DND-41 (cell line): ENCODE results near the gene MSH5.

Source experiments
- ATAC-seq: fragments of 200-7000 bp; cut with Tn5 transposase; 3 replicates; pipeline ENCODE4 v1.9.1; 2021; ENCODE audit warnings: low read depth; ENCODE audit not compliant: insufficient read depth
- DNase-seq: peaks from one replicate; pipeline ENCODE4 v3.0.0-alpha.2; 2020
- H2AFZ ChIP-seq: 2 replicates; pipeline ENCODE4 v1.6.0; 2012; ENCODE audit warnings: low read depth, low read length
- H3K27ac ChIP-seq: 2 replicates; pipeline ENCODE4 v1.5.1; 2012; ENCODE audit warnings: low read length, inconsistent platforms
- H3K27me3 ChIP-seq: fragments of 200-600 bp; sonication (generic); 2 replicates; pipeline ENCODE4 v1.6.0; 2012; ENCODE audit warnings: low read length, mild to moderate bottlenecking, inconsistent platforms; ENCODE audit not compliant: insufficient read depth, poor library complexity
- H3K36me3 ChIP-seq: 2 replicates; pipeline ENCODE4 v1.5.1; 2012; ENCODE audit warnings: low read length, inconsistent platforms; ENCODE audit not compliant: insufficient read depth
- H3K4me1 ChIP-seq: 2 replicates; pipeline ENCODE4 v1.5.1; 2012; ENCODE audit warnings: mild to moderate bottlenecking, low read length; ENCODE audit not compliant: insufficient read depth
- H3K4me2 ChIP-seq: 2 replicates; pipeline ENCODE4 v1.6.0; 2012; ENCODE audit warnings: mild to moderate bottlenecking, moderate library complexity, low read length, inconsistent platforms; ENCODE audit not compliant: insufficient read depth
- H3K4me3 ChIP-seq, 2 experiments: fragments of 200-600 bp in 1 of 2; shearing (Covaris generic) in 1 of 2; 2 replicates each; pipeline ENCODE4 v1.5.1; 2012 to 2016; ENCODE audit warnings: inconsistent platforms in 2 of 2, low read length in 2 of 2, mild to moderate bottlenecking in 2 of 2, low read depth in 1 of 2, moderate library complexity in 1 of 2
- H3K79me2 ChIP-seq: 2 replicates; pipeline ENCODE4 v1.6.0; 2012; ENCODE audit warnings: low read length, inconsistent platforms; ENCODE audit not compliant: insufficient read depth
- H3K9ac ChIP-seq: 2 replicates; pipeline ENCODE4 v1.6.0; 2012; ENCODE audit warnings: low read depth, mild to moderate bottlenecking, inconsistent platforms, low read length, moderate library complexity
- H3K9me3 ChIP-seq: 2 replicates; pipeline ENCODE4 v1.5.1; 2012; ENCODE audit warnings: low read length, moderate library complexity, mild to moderate bottlenecking, inconsistent platforms; ENCODE audit not compliant: insufficient read depth, severe bottlenecking
- H4K20me1 ChIP-seq: 2 replicates; pipeline ENCODE4 v1.6.0; 2012; ENCODE audit warnings: low read length; ENCODE audit not compliant: insufficient read depth
- CTCF ChIP-seq: IDR thresholded peaks from 2 replicates; pipeline ENCODE4 v1.5.1; 2012; ENCODE audit warnings: borderline replicate concordance, low read length, moderate library complexity, mild to moderate bottlenecking; ENCODE audit not compliant: poor library complexity, severe bottlenecking; ENCODE audit errors: extremely low read depth
- EZH2 ChIP-seq: IDR thresholded peaks from 3 replicates; pipeline ENCODE4 v1.6.1; 2012; ENCODE audit warnings: borderline replicate concordance, low read depth, mild to moderate bottlenecking, moderate library complexity, low read length, inconsistent platforms; ENCODE audit not compliant: severe bottlenecking

The MSH5 gene

GRCh38 chr6:31769684-31770371 is 30.0 kb downstream of the MSH5 start:
- DNase-seq (peak; percentile 83), ATAC-seq (peak; percentile 78)
- Histone ChIP-seq H2AFZ (no peak overlapping the region), H3K27me3 (no peaks in the 10 kb centered on the region), H3K4me1 (peaks cover 16% of the 10 kb centered on the region), H3K36me3 (no peaks in the 10 kb centered on the region), H3K27ac (no peak overlapping the region), H4K20me1 (no peaks in the 10 kb centered on the region), H3K4me2 (no peak overlapping the region), H3K9me3 (no peaks in the 10 kb centered on the region), H3K9ac (no peak overlapping the region), H3K4me3 (no peak overlapping the region), H3K79me2 (no peaks in the 10 kb centered on the region)
- TF ChIP-seq EZH2 (no peak), CTCF (peak; percentile 93)

- no peak for ATAC-seq
- no peak overlapping the region for H3K4me3 ChIP-seq
- H3K9me3 ChIP-seq, result no peaks in the 10 kb centered on the region
- H2AFZ ChIP-seq, result no peak overlapping the region
- H3K27me3 ChIP-seq, result no peaks in the 10 kb centered on the region
- DNase-seq, result no peak
- no peaks in the 10 kb centered on the region for H4K20me1 ChIP-seq
- no peak overlapping the region for H3K4me2 ChIP-seq
- no peak overlapping the region for H3K27ac ChIP-seq
- H3K4me1 ChIP-seq, result peaks cover 16% of the 10 kb centered on the region
- H3K36me3 ChIP-seq, result no peaks in the 10 kb centered on the region
- H3K9ac ChIP-seq, result no peak overlapping the region
- no peak for TF ChIP-seq EZH2
- TF ChIP-seq CTCF, result no peak
- H3K79me2 ChIP-seq, result no peaks in the 10 kb centered on the region
Observed at GRCh38 chr6:31770860-31771259, 31.1 kb downstream of the MSH5 start.

GRCh38 chr6:31771992-31772358 is 32.2 kb downstream of the MSH5 start:
- H2AFZ ChIP-seq, result no peak overlapping the region
- no peak overlapping the region for H3K4me3 ChIP-seq
- no peaks in the 10 kb centered on the region for H3K9me3 ChIP-seq
- no peak overlapping the region for H3K9ac ChIP-seq
- H3K27me3 ChIP-seq, result no peaks in the 10 kb centered on the region
- no peaks in the 10 kb centered on the region for H4K20me1 ChIP-seq
- ATAC-seq, result peak; percentile 20; the same call in 2 of the 3 replicates
- H3K4me1 ChIP-seq, result peaks cover 16% of the 10 kb centered on the region
- no peaks in the 10 kb centered on the region for H3K79me2 ChIP-seq
- no peak for TF ChIP-seq CTCF
- no peak for TF ChIP-seq EZH2
- no peaks in the 10 kb centered on the region for H3K36me3 ChIP-seq
- no peak overlapping the region for H3K4me2 ChIP-seq
- H3K27ac ChIP-seq, result no peak overlapping the region
- DNase-seq, result no peak
